Panc1 (cell line): ENCODE measurements around the gene ANO9. TPM values are rescaled to one million over a fixed set of nuclear protein-coding genes. Genes with fewer than 3 reads are reported as not detected.

ENCODE experiments used
- ATAC-seq: fragments of 200-7000 bp; cut with Tn5 transposase; 2 replicates; pipeline ENCODE4 v1.9.1; 2020; ENCODE audit warnings: mild to moderate bottlenecking, moderate library complexity
- BruUV-seq: library from RNA; stranded (reverse); fragments of 400-500 nt; replicated peaks from 2 replicates; lab custom pipeline; 2021; lab: Mats Ljungman, UMichigan
- CTCF ChIA-PET: fragments of 300-600 bp; sonication (Branson Sonifier 250); formaldehyde crosslinking; loops from one replicate; lab custom pipeline; 2022; ENCODE audit warnings: antibody characterized with exemption; lab: Charles Lee
- POLR2A ChIA-PET: fragments of 300-600 bp; sonication (Branson Sonifier 250); formaldehyde crosslinking; loops from one replicate; lab custom pipeline; 2022; ENCODE audit warnings: antibody characterized with exemption; lab: Charles Lee
- DNase-seq: peaks from one replicate; pipeline ENCODE4 v3.0.0-alpha.2; 2010; ENCODE audit warnings: low read depth, low spot score
- H3K27ac ChIP-seq: 2 replicates; pipeline ENCODE4 v1.5.1; 2011; ENCODE audit warnings: mild to moderate bottlenecking, low read length, inconsistent platforms
- H3K27me3 ChIP-seq: fragments of 200-500 bp; sonication (Bioruptor generic); 2 replicates; pipeline ENCODE4 v1.6.0; 2014; ENCODE audit warnings: low read length, inconsistent platforms; ENCODE audit not compliant: control insufficient read depth, insufficient read depth
- H3K36me3 ChIP-seq: fragments of 200-500 bp; sonication (Bioruptor generic); 2 replicates; pipeline ENCODE4 v1.5.1; 2014; ENCODE audit warnings: inconsistent platforms, mild to moderate bottlenecking, low read length, moderate library complexity; ENCODE audit not compliant: control insufficient read depth, insufficient read depth
- H3K4me1 ChIP-seq: 2 replicates; pipeline ENCODE4 v1.5.1; 2011; ENCODE audit warnings: inconsistent platforms, mild to moderate bottlenecking, low read length, moderate library complexity; ENCODE audit not compliant: control insufficient read depth, insufficient read depth
- H3K4me3 ChIP-seq, 2 experiments: 2 replicates each; pipeline ENCODE4 v1.5.1; 2011 to 2012; ENCODE audit warnings: low read depth in 2 of 2, low read length in 2 of 2, mild to moderate bottlenecking in 2 of 2, inconsistent platforms in 1 of 2, moderate library complexity in 1 of 2
- H3K9me3 ChIP-seq: fragments of 200-500 bp; sonication (Bioruptor generic); 2 replicates; pipeline ENCODE4 v1.5.1; 2014; ENCODE audit warnings: low read depth, mild to moderate bottlenecking, inconsistent platforms, low read length, moderate library complexity; ENCODE audit not compliant: control insufficient read depth, insufficient read depth
- POLR2AphosphoS5 ChIP-seq: IDR thresholded peaks from 2 replicates; pipeline ENCODE4 v1.6.1; 2012; ENCODE audit warnings: mild to moderate bottlenecking, low read depth, low read length, moderate library complexity
- SIN3A ChIP-seq: IDR thresholded peaks from 2 replicates; pipeline ENCODE4 v1.6.1; 2012; ENCODE audit warnings: low read depth, mild to moderate bottlenecking, low read length, moderate library complexity, borderline replicate concordance; ENCODE audit not compliant: insufficient read depth
- TCF7L2 ChIP-seq: IDR thresholded peaks from 2 replicates; pipeline ENCODE4 v1.6.1; 2011; ENCODE audit warnings: mild to moderate bottlenecking, low read depth, low read length, inconsistent platforms
- in situ Hi-C: cut with HindIII; loops from 2 replicates; pipeline ENCODE4 v1.10.0; 2016; ENCODE audit warnings: low sequenced_read_pairs, low pct_unique_long_range_greater_than_20kb
- intact Hi-C: fragments of 100-400 bp; cut with micrococcal nuclease; formaldehyde crosslinking; loops from one replicate; pipeline ENCODE4 v1.10.0; 2022; ENCODE audit not compliant: unreplicated experiment
- total RNA-seq: library from RNA; stranded (reverse); gene quantifications from one replicate; pipeline ENCODE4 v1.2.1, GENCODE V29; 2021; ENCODE audit not compliant: unreplicated experiment
- TF ChIP-seq, protein P1 (sequence below), 2 experiments: IDR thresholded peaks; 2 replicates each; pipeline ENCODE4 v1.6.1; 2011 to 2012; ENCODE audit warnings: low read depth in 2 of 2, control low read depth in 1 of 2, low read length in 1 of 2, mild to moderate bottlenecking in 1 of 2, moderate library complexity in 1 of 2; ENCODE audit not compliant: insufficient read depth in 1 of 2
- TF ChIP-seq, protein P2 (sequence below): fragments of 450-650 bp; IDR thresholded peaks from 2 replicates; pipeline ENCODE4 v1.5.1; 2017; ENCODE audit warnings: mild to moderate bottlenecking

The ANO9 gene
- total RNA-seq, 1 experiment from 2014 or later = 61.4 TPM

DNA sequence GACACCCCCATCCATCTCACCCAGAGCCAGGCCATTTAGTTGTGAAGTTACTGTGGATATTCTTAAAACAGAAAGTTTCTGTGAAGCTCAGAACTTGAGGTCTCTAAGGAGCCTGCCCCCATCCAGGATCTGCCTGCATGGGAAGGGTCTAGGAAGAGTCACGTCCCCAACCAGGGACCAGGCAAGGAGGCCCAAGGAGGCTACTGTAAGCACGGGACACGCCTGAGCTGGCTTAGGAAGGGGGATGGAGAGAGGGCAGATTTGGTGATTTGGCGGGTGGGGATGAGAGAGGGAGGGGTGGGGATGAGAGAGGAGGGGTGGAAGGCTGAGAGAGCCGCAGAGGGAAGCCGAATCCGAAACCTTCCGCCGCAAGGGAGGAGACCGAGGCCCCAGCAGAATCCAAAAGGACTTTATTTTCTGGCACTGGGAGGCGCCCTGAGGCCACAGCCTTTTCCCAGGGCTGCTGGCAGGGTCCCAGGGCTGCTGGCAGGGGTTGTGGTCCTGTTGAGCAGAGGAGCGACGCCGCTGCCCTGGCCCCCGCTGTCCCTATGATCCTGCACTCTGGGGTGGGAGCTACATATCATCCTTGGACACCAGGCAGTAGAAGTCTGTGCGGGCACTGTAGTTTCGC lies 36.4 kb downstream of the ANO9 start:
- in situ Hi-C loops = no loop called here
- POLR2A ChIA-PET = interaction anchor here (0.6 kb wide), 1 partner anchor 11 kb away, joined by 5 read pairs; no protein-coding TSS in a partner anchor

DNA sequence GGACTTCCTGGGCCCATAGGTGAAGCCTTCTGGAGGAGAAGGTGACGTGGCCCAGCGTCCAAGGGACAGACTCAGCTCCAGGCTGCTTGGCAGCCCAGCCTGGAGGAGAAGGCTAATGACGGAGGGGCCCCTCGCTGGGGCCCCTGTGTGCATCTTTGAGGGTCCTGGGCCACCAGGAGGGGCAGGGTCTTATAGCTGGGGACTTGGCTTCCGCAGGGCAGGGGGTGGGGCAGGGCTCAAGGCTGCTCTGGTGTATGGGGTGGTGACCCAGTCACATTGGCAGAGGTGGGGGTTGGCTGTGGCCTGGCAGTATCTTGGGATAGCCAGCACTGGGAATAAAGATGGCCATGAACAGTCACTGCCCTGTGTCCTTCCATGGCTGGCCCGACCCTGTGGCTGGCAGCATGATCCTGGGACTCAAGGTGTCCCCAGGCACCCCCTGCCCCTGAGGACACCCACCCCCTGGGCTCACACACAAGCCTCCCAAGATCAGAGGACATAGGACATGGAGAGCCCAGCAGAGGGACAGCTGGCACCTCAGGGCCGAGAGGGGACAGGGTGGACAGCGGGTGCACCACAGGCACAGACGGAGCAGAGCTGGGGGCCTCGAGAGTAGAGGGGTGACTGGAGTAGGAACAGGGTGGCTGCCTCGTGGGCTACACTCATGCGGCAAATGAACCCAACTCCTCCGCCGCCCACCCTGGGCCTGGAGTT lies 37.1 kb downstream of the ANO9 start:
- POLR2A ChIA-PET = no interaction called here
- H3K9me3 ChIP-seq = no peaks in the 10 kb centered on the region
- peaks cover 24% of the 10 kb centered on the region for H3K4me1 ChIP-seq
- no TSS peak for BruUV-seq
- TF ChIP-seq, protein P1, sequence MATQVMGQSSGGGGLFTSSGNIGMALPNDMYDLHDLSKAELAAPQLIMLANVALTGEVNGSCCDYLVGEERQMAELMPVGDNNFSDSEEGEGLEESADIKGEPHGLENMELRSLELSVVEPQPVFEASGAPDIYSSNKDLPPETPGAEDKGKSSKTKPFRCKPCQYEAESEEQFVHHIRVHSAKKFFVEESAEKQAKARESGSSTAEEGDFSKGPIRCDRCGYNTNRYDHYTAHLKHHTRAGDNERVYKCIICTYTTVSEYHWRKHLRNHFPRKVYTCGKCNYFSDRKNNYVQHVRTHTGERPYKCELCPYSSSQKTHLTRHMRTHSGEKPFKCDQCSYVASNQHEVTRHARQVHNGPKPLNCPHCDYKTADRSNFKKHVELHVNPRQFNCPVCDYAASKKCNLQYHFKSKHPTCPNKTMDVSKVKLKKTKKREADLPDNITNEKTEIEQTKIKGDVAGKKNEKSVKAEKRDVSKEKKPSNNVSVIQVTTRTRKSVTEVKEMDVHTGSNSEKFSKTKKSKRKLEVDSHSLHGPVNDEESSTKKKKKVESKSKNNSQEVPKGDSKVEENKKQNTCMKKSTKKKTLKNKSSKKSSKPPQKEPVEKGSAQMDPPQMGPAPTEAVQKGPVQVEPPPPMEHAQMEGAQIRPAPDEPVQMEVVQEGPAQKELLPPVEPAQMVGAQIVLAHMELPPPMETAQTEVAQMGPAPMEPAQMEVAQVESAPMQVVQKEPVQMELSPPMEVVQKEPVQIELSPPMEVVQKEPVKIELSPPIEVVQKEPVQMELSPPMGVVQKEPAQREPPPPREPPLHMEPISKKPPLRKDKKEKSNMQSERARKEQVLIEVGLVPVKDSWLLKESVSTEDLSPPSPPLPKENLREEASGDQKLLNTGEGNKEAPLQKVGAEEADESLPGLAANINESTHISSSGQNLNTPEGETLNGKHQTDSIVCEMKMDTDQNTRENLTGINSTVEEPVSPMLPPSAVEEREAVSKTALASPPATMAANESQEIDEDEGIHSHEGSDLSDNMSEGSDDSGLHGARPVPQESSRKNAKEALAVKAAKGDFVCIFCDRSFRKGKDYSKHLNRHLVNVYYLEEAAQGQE (IDR thresholded peaks at IDR 0.05; ENCODE audit: insufficient read depth in 1 of 2, low read depth in 2 of 2, low read length in 1 of 2) = no peak
- TF ChIP-seq POLR2AphosphoS5 = no peak
- no peak for TF ChIP-seq TCF7L2
- TF ChIP-seq, protein P2, sequence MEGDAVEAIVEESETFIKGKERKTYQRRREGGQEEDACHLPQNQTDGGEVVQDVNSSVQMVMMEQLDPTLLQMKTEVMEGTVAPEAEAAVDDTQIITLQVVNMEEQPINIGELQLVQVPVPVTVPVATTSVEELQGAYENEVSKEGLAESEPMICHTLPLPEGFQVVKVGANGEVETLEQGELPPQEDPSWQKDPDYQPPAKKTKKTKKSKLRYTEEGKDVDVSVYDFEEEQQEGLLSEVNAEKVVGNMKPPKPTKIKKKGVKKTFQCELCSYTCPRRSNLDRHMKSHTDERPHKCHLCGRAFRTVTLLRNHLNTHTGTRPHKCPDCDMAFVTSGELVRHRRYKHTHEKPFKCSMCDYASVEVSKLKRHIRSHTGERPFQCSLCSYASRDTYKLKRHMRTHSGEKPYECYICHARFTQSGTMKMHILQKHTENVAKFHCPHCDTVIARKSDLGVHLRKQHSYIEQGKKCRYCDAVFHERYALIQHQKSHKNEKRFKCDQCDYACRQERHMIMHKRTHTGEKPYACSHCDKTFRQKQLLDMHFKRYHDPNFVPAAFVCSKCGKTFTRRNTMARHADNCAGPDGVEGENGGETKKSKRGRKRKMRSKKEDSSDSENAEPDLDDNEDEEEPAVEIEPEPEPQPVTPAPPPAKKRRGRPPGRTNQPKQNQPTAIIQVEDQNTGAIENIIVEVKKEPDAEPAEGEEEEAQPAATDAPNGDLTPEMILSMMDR = no peak
- no peak for TF ChIP-seq SIN3A
- peak overlapping the region; percentile 85 for H3K27ac ChIP-seq
- ATAC-seq (no peak), DNase-seq (no peak)
- no peaks in the 10 kb centered on the region for H3K36me3 ChIP-seq
- H3K27me3 ChIP-seq = no peaks in the 10 kb centered on the region
- CTCF ChIA-PET = interaction anchor here (0.6 to 2.8 kb wide), 2 partner anchors 44 to 112 kb away, joined by 3 to 38 read pairs; no protein-coding TSS in a partner anchor
- intact Hi-C loops (loop anchor here (5.0 kb wide), 1 partner anchor 43 kb away; no protein-coding TSS in a partner anchor), in situ Hi-C loops (no loop called here)
- H3K4me3 ChIP-seq = no peak overlapping the region; a peak in 1 of 4 replicates

More for the DNA sequence above, 36.4 kb downstream of the ANO9 start:
- H3K27ac ChIP-seq = peak overlapping the region; percentile 85
- H3K9me3 ChIP-seq = no peaks in the 10 kb centered on the region
- H3K36me3 ChIP-seq = no peaks in the 10 kb centered on the region
- peak overlapping the region; percentile 79 to 84 for H3K4me3 ChIP-seq
- BruUV-seq = no TSS peak
- intact Hi-C loops = loop anchor here (5.0 kb wide), 1 partner anchor 42 kb away; no protein-coding TSS in a partner anchor
- no peak for DNase-seq
- TF ChIP-seq, protein P2 = peak; percentile 81
- TF ChIP-seq, protein P1 (IDR thresholded peaks at IDR 0.05; ENCODE audit: insufficient read depth in 1 of 2, low read depth in 2 of 2, low read length in 1 of 2) = no peak
- TF ChIP-seq TCF7L2 = no peak
- no peak for TF ChIP-seq POLR2AphosphoS5
- no peak for TF ChIP-seq SIN3A
- peak; percentile 23 for ATAC-seq
- H3K27me3 ChIP-seq = no peaks in the 10 kb centered on the region
- peaks cover 30% of the 10 kb centered on the region for H3K4me1 ChIP-seq
- CTCF ChIA-PET = interaction anchor here (2.8 kb wide), 1 partner anchor 43 kb away, joined by 38 read pairs; no protein-coding TSS in a partner anchor
